ENCODE measurements around the gene MAPK6.

MAPK6 gene

GRCh38 chr15:52004806-52005205 is 14.2 kb upstream of the MAPK6 start:
- H3K27ac Mint-ChIP-seq = no peak overlapping the region
- H3K27me3 Mint-ChIP-seq = no peaks in the 10 kb centered on the region
- no peak for DNase-seq
- H3K36me3 Mint-ChIP-seq = peaks cover 5 to 7% of the 10 kb centered on the region in 2 donors
- peaks cover 2 to 6% of the 10 kb centered on the region in 2 donors for H3K9me3 Mint-ChIP-seq
- peaks cover 22 to 38% of the 10 kb centered on the region in 2 donors for H3K4me1 Mint-ChIP-seq
- no peak overlapping the region for H3K4me3 Mint-ChIP-seq
- ATAC-seq (replicated peaks) = no peak

GRCh38 chr15:52005748-52006701 is 13.0 kb upstream of the MAPK6 start:
- Mint-ChIP-seq H3K4me1 (peaks cover 22 to 38% of the 10 kb centered on the region in 2 donors), H3K27me3 (no peaks in the 10 kb centered on the region), H3K4me3 (peak overlapping the region in 1 of 2 donors; percentile 11), H3K27ac (peak overlapping the region; percentile 77), H3K36me3 (peaks cover 5 to 7% of the 10 kb centered on the region in 2 donors), H3K9me3 (peaks cover 2 to 6% of the 10 kb centered on the region in 2 donors)
- ATAC-seq (replicated peaks) (peak; percentile 95 to 97), DNase-seq (peak; percentile 27)

- Mint-ChIP-seq H3K4me3 (peak overlapping the region; percentile 11 to 53), H3K9me3 (peaks cover 2 to 6% of the 10 kb centered on the region in 2 donors), H3K4me1 (peaks cover 22 to 38% of the 10 kb centered on the region in 2 donors), H3K36me3 (peaks cover 5 to 7% of the 10 kb centered on the region in 2 donors), H3K27ac (peak overlapping the region; percentile 77), H3K27me3 (no peaks in the 10 kb centered on the region)
- no peak for ATAC-seq (replicated peaks)
- DNase-seq = no peak
Measured at GRCh38 chr15:52006702-52007340, 12.2 kb upstream of the MAPK6 start.

- Mint-ChIP-seq H3K9me3 (no peaks in the 10 kb centered on the region), H3K4me1 (peaks cover 24 to 44% of the 10 kb centered on the region in 2 donors), H3K27me3 (no peaks in the 10 kb centered on the region), H3K4me3 (no peak overlapping the region), H3K36me3 (no peaks in the 10 kb centered on the region), H3K27ac (peak overlapping the region; percentile 20)
- ATAC-seq (replicated peaks) = no peak
- DNase-seq = no peak
Measured at GRCh38 chr15:52008359-52008697, 10.7 kb upstream of the MAPK6 start.

DNA sequence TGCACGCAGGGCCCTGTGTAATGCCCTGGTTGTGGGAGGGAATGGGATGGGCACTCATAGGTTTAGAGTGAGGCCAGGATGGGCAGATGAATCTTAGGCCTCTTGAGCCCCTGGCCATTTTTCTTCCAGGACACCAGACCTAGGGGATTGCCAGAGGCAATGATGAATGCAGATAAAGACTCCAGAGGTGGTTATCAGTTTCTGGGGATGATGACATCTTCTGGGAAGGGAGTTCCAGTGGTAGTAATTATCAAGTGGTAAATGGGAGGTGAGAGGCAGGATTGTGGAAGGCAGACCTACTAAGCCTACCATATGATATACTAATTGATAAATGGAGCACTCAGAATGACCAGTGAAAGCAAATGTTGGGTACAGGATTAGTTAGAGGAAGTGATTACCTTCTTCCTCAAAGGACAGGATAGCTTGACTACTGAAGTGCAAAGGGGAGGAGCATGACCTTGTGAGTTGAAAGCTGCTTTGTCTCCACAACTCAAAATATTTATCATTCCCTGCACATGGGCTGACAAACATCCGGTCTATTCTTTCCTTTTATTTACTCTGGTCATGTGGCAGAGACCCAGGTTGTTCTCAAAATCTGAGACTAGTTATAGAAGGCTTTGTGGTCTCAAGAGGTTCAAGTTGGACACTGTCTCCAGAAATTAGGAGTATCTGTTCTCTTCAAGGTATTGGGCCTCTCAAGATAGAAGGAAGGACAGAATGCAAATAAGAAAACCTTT is 10.2 kb upstream of the MAPK6 start:
- no peaks in the 10 kb centered on the region for H3K36me3 Mint-ChIP-seq
- no peaks in the 10 kb centered on the region for H3K27me3 Mint-ChIP-seq
- peak overlapping the region; percentile 20 for H3K27ac Mint-ChIP-seq
- ATAC-seq (replicated peaks) (peak in 1 of 2 donors; percentile 24), DNase-seq (no peak)
- H3K4me1 Mint-ChIP-seq = peaks cover 26 to 49% of the 10 kb centered on the region in 2 donors
- peak overlapping the region in 1 of 2 donors; percentile 21 for H3K4me3 Mint-ChIP-seq
- H3K9me3 Mint-ChIP-seq = no peaks in the 10 kb centered on the region

GRCh38 chr15:52010633-52011595 is 8.1 kb upstream of the MAPK6 start:
- Mint-ChIP-seq H3K9me3 (no peaks in the 10 kb centered on the region), H3K27me3 (no peaks in the 10 kb centered on the region), H3K4me1 (peaks cover 26 to 43% of the 10 kb centered on the region in 2 donors), H3K4me3 (no peak overlapping the region), H3K27ac (no peak overlapping the region), H3K36me3 (no peaks in the 10 kb centered on the region)
- DNase-seq (no peak), ATAC-seq (replicated peaks) (no peak)

GRCh38 chr15:52011711-52012144 is 7.3 kb upstream of the MAPK6 start:
- ATAC-seq (replicated peaks) (no peak), DNase-seq (no peak)
- Mint-ChIP-seq H3K4me1 (peaks cover 25 to 35% of the 10 kb centered on the region in 2 donors), H3K27me3 (no peaks in the 10 kb centered on the region), H3K27ac (no peak overlapping the region), H3K36me3 (no peaks in the 10 kb centered on the region), H3K4me3 (no peak overlapping the region), H3K9me3 (no peaks in the 10 kb centered on the region)

GRCh38 chr15:52012210-52012609 is 6.8 kb upstream of the MAPK6 start:
- DNase-seq (no peak), ATAC-seq (replicated peaks) (no peak)
- no peak overlapping the region for H3K27ac Mint-ChIP-seq
- no peaks in the 10 kb centered on the region for H3K36me3 Mint-ChIP-seq
- H3K4me1 Mint-ChIP-seq = peaks cover 22 to 30% of the 10 kb centered on the region in 2 donors
- H3K4me3 Mint-ChIP-seq = no peak overlapping the region
- no peaks in the 10 kb centered on the region for H3K9me3 Mint-ChIP-seq
- peaks cover 0 to 4% of the 10 kb centered on the region in 2 donors for H3K27me3 Mint-ChIP-seq

DNA sequence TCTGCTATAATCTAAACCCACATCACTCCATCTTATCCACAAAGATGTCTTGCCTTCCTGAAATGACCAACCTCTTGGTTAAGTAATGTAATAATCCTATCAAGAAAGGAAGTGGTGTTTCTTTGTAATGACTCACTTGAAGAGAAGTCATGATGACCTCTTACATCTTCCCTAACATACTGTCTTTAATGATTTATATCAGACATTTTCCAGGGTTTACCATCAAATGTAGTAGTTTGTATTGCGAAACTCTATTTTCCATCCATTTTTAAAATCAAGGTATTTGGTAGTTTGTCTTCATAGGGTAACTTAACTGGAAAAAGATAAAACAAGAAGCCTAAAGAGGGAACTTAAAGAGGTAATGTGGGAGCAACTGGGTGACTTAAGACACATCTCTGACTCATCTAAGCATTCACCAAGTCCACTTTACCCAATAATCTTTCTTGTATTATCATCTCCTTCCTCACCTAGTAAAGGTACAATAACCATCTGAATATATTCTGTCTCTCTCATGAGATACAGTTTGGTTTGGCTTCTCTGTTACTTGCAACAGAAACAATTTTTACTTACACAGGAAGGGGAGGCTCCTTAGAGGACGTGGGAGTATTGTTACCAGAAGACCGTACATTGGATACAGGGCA is 5.7 kb upstream of the MAPK6 start:
- no peak for DNase-seq
- Mint-ChIP-seq H3K27ac (peak overlapping the region; percentile 43), H3K27me3 (peaks cover 0 to 8% of the 10 kb centered on the region in 2 donors), H3K4me1 (peaks cover 20 to 26% of the 10 kb centered on the region in 2 donors), H3K4me3 (no peak overlapping the region), H3K36me3 (no peaks in the 10 kb centered on the region), H3K9me3 (no peaks in the 10 kb centered on the region)
- ATAC-seq (replicated peaks) = peak; percentile 86 to 90

DNA sequence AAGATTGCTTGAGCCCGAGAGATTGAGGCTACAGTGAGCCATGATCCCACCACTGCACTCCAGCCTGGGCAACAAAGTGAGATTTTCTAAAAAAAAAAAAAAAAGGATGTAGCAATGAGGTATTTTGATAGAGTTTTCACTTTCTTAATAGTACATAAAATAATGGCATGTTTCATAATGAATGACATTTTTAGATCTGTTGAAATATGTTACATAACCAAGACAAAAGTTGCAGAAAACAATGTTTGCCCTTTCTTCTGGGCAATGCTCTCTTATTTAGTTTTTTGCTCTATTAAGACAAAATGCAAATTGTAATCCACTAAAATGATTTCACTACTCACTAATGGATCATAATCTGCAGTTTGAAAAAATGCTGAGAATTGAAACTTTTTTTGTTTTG is 4.4 kb upstream of the MAPK6 start:
- Mint-ChIP-seq H3K27me3 (peaks cover 0 to 8% of the 10 kb centered on the region in 2 donors), H3K9me3 (no peaks in the 10 kb centered on the region), H3K36me3 (peaks cover 2 to 3% of the 10 kb centered on the region in 2 donors), H3K4me1 (peaks cover 15 to 25% of the 10 kb centered on the region in 2 donors), H3K4me3 (no peak overlapping the region), H3K27ac (no peak overlapping the region)
- ATAC-seq (replicated peaks) (no peak), DNase-seq (no peak)

GRCh38 chr15:52016316-52016715 is 2.7 kb upstream of the MAPK6 start:
- Mint-ChIP-seq H3K27me3 (peaks cover 0 to 8% of the 10 kb centered on the region in 2 donors), H3K36me3 (peaks cover 2 to 3% of the 10 kb centered on the region in 2 donors), H3K27ac (no peak overlapping the region), H3K9me3 (no peaks in the 10 kb centered on the region), H3K4me3 (no peak overlapping the region), H3K4me1 (peaks cover 22 to 41% of the 10 kb centered on the region in 2 donors)
- DNase-seq (no peak), ATAC-seq (replicated peaks) (no peak)

DNA sequence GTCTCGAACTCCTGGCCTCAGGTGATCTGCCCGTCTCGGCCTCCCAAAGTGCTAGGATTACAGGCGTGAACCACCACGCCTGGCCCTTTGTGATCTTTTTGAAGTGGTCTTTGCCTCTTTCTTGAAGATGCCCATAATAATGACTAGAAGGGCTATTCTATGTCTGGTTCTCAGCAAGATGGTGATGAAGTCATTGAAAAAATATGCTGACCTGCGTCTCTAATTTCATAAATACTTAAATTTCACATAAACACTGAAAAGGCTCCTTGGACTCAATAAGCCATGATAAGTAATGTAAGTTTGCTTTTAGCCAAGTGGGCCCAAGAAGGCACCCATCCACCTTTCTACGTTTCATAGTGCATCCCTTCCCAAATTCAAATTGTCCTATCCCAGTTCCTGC is 775 bp upstream of the MAPK6 start:
- peaks cover 0 to 8% of the 10 kb centered on the region in 2 donors for H3K27me3 Mint-ChIP-seq
- H3K36me3 Mint-ChIP-seq = peaks cover 2 to 3% of the 10 kb centered on the region in 2 donors
- DNase-seq (no peak), ATAC-seq (replicated peaks) (no peak)
- peak overlapping the region; percentile 98 to 99 for H3K4me3 Mint-ChIP-seq
- H3K4me1 Mint-ChIP-seq = peaks cover 26 to 51% of the 10 kb centered on the region in 2 donors
- no peaks in the 10 kb centered on the region for H3K9me3 Mint-ChIP-seq
- H3K27ac Mint-ChIP-seq = peak overlapping the region; percentile 100
